ENCODE measurements around the gene SCFD2.
"Not testable (repeated sequence)": the region's sequence is repeated elsewhere in the genome, so short reads cannot be mapped to it uniquely, and the experiment has no call there.

The SCFD2 gene

DNA sequence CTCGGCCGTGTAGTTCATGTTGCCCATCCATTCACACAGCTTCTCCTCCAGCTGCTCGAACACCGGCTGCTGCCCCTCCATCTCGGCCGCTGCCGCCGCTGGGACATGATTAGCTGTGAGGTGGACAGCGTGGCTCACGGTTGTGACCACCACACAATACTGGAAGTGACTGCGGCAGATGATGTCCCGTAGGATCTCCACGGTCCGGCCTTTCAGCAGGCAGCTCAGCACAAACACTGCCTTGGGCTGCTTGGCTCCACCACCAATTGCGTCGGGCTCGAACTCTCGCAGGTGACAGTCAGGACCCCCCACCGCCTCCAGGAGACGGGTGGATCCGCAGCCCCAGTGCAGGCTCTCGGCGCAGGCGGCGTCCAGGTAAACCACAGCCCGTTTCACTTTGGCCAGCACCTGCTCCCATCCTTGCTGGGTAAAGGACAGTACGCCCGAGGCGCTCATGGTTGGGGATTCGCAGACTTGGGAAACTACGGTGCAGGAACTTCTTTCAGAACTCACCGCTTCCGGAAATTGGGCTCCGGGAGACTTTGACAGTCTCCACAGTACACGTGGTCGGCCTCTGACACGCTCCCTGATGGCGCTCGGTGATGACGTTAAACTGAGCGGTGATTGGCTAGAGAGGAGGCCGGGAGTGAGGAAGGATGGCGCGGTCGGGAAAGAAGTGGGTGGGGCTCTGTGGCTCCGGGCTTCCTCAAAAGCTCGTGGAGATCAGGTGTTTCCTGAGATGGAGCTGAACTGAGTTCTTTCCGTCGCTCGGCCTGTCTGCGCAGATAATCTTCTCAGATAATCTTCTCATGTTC, at the start of gene SCFD2:
Gene SCFD2, minus strand, starts transcription at position 576 of the 815 bp plus-strand sequence.
- Histone ChIP-seq H3K27me3 (ENCODE audit: control insufficient read depth in 1 of 2, insufficient read depth in 2 of 2, low read length in 2 of 2) (peaks cover 4% of the 10 kb centered on the region in 2 donors), H3K36me3 (ENCODE audit: control insufficient read depth in 1 of 2, insufficient read depth in 2 of 2, low read length in 2 of 2) (no peaks in the 10 kb centered on the region), H3K9ac (ENCODE audit: low read depth in 1 of 2, low read length in 2 of 2) (peak within 1 kb of the TSS; percentile 68 to 85), H3K4me3 (ENCODE audit: low read depth in 1 of 2, low read length in 2 of 2) (peak within 1 kb of the TSS; percentile 98 to 99), H3K27ac (ENCODE audit: low read depth, low read length) (no peak within 1 kb of the TSS), H3K9me3 (ENCODE audit: control insufficient read depth in 1 of 2, low read length in 2 of 2) (no peaks in the 10 kb centered on the region), H3K4me1 (ENCODE audit: control insufficient read depth in 1 of 2, insufficient read depth in 2 of 2, low read length in 2 of 2) (peaks cover 20 to 24% of the 10 kb centered on the region in 2 donors)

DNA sequence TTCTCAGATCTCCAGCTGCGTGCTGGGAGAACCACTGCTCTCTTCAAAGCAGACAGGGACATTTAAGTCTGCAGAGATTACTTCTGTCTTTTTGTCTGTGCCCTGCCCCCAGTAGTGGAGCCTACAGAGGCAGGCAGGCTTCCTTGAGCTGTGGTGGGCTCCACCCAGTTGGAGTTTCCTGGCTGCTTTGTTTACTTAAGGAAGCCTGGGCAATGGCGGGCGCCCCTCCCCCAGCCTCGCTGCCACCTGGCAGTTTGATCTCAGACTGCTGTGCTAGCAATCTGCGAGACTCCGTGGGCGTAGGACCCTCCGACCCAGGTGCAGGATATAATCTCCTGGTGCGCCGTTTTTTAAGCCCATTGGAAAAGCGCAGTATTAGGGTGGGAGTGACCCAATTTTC, 43.6 kb upstream of the SCFD2 start:
- not testable (repeated sequence) for H3K4me1 ChIP-seq (ENCODE audit: control insufficient read depth in 1 of 2, insufficient read depth in 2 of 2, low read length in 2 of 2); H3K27me3 ChIP-seq (ENCODE audit: control insufficient read depth in 1 of 2, insufficient read depth in 2 of 2, low read length in 2 of 2); H3K36me3 ChIP-seq (ENCODE audit: control insufficient read depth in 1 of 2, insufficient read depth in 2 of 2, low read length in 2 of 2); H3K4me3 ChIP-seq (ENCODE audit: low read depth in 1 of 2, low read length in 2 of 2); H3K27ac ChIP-seq (ENCODE audit: low read depth, low read length); H3K9me3 ChIP-seq (ENCODE audit: control insufficient read depth in 1 of 2, low read length in 2 of 2); H3K9ac ChIP-seq (ENCODE audit: low read depth in 1 of 2, low read length in 2 of 2)

DNA sequence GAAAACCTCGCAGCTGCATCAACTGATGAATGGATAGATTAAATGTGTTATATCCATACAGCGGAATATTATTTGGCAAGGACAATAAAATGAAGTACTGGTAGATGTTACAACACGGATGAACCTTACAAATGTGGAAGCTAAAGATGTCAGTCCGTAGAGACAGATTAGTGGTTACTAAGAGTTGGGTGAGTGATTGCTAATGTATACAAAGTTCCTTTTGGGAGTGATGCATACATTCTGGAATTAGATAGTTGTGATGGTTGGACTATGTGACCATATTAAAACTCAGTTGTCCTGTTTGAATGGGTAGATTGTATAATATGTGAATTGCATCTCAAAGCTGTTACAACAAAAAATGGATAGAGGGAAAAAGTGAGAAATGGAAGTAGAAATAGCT, 14.4 kb upstream of the SCFD2 start:
- no peak overlapping the region for H3K4me3 ChIP-seq (ENCODE audit: low read depth in 1 of 2, low read length in 2 of 2)
- peaks cover 24 to 30% of the 10 kb centered on the region in 2 donors for H3K4me1 ChIP-seq (ENCODE audit: control insufficient read depth in 1 of 2, insufficient read depth in 2 of 2, low read length in 2 of 2)
- no peak overlapping the region for H3K9ac ChIP-seq (ENCODE audit: low read depth in 1 of 2, low read length in 2 of 2)
- H3K27ac ChIP-seq (ENCODE audit: low read depth, low read length) = no peak overlapping the region
- no peaks in the 10 kb centered on the region for H3K9me3 ChIP-seq (ENCODE audit: control insufficient read depth in 1 of 2, low read length in 2 of 2)
- peaks cover 0 to 22% of the 10 kb centered on the region in 2 donors for H3K36me3 ChIP-seq (ENCODE audit: control insufficient read depth in 1 of 2, insufficient read depth in 2 of 2, low read length in 2 of 2)
- no peaks in the 10 kb centered on the region for H3K27me3 ChIP-seq (ENCODE audit: control insufficient read depth in 1 of 2, insufficient read depth in 2 of 2, low read length in 2 of 2)

DNA sequence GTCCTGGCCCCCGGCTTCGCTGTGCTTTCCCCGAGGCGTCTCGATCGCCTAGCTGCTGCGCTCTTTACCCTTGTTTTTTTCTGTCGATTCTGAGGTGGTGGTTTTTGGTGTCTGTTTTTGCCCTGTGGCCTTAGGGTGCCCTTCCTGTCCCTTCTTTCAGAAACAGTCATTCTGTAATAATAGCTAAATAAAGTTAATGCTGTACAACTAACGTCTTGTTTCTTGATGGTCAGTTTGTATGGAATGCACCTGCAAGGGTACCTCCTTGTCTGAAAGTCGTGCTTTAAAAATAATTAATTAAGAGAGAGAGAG, 12.3 kb upstream of the SCFD2 start:
- Histone ChIP-seq H3K9me3 (ENCODE audit: control insufficient read depth in 1 of 2, low read length in 2 of 2) (no peaks in the 10 kb centered on the region), H3K27me3 (ENCODE audit: control insufficient read depth in 1 of 2, insufficient read depth in 2 of 2, low read length in 2 of 2) (no peaks in the 10 kb centered on the region), H3K4me3 (ENCODE audit: low read depth in 1 of 2, low read length in 2 of 2) (peak overlapping the region; percentile 90 to 92), H3K9ac (ENCODE audit: low read depth in 1 of 2, low read length in 2 of 2) (peak overlapping the region; percentile 89 to 90), H3K36me3 (ENCODE audit: control insufficient read depth in 1 of 2, insufficient read depth in 2 of 2, low read length in 2 of 2) (peaks cover 0 to 8% of the 10 kb centered on the region in 2 donors), H3K27ac (ENCODE audit: low read depth, low read length) (peak overlapping the region; percentile 71), H3K4me1 (ENCODE audit: control insufficient read depth in 1 of 2, insufficient read depth in 2 of 2, low read length in 2 of 2) (peaks cover 24 to 31% of the 10 kb centered on the region in 2 donors)

DNA sequence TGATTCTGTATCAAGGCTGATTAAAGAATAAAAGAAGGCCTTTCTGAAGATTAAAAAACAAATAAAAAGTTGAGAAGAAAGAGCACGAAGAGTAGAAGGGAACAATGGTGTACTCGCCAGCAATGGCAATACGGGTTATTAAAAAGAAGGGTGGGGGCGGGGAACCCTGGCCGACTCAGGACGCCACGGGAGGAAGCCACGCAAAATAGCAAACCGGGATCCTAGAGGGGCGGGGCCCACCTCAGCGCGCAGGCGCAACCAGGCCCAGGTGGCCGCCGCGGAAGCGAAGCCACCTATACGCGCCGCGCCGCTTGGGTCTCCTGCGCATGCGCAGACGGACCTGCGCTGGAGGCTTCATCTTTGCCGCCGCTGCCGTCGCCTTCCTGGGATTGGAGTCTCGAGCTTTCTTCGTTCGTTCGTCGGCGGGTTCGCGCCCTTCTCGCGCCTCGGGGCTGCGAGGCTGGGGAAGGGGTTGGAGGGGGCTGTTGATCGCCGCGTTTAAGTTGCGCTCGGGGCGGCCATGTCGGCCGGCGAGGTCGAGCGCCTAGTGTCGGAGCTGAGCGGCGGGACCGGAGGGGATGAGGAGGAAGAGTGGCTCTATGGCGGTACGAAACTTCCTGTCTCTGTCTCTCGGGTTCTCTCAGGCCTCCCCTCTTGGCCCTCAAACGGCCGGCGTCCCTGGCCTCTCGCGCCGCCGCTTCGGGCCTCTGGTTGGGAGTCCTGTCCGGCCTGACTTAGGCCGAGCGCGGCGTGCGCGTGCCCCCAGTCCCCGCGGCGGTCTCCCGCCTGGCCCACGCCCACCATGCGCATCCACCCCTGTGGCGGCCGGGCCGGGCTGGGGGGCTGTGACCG, 11.7 kb upstream of the SCFD2 start, which contains the start of gene FIP1L1:
Gene FIP1L1, plus strand, starts transcription at position 323 of the 852 bp plus-strand sequence. Its CDS starts 198 bp downstream, at position 521.
- H3K27ac ChIP-seq (ENCODE audit: low read depth, low read length) = peak within 1 kb of the TSS; percentile 71

DNA sequence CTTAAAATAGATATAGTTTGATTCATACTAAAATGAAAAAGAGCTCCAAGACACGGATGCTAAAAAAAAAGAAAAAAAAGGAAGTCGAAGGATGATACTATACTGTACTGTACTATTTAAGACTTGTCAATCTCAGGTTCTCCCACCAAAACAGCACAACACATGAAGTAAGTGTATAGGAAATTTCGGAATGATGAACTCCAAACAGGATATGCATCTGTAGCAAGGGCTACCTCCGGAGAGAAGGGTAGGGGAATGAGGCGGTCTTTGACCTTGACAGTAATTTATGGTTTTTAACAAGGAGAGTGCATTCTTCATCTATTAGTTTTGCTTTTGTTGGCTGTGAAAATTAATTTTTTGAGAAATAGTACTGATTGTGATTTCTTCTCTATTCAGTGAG, 11.0 kb upstream of the SCFD2 start:
- H3K27me3 ChIP-seq (ENCODE audit: control insufficient read depth in 1 of 2, insufficient read depth in 2 of 2, low read length in 2 of 2) = no peaks in the 10 kb centered on the region
- no peaks in the 10 kb centered on the region for H3K9me3 ChIP-seq (ENCODE audit: control insufficient read depth in 1 of 2, low read length in 2 of 2)
- no peaks in the 10 kb centered on the region for H3K36me3 ChIP-seq (ENCODE audit: control insufficient read depth in 1 of 2, insufficient read depth in 2 of 2, low read length in 2 of 2)
- H3K4me1 ChIP-seq (ENCODE audit: control insufficient read depth in 1 of 2, insufficient read depth in 2 of 2, low read length in 2 of 2) = peaks cover 24 to 31% of the 10 kb centered on the region in 2 donors
- peak overlapping the region in 1 of 2 donors; percentile 30 for H3K9ac ChIP-seq (ENCODE audit: low read depth in 1 of 2, low read length in 2 of 2)
- H3K4me3 ChIP-seq (ENCODE audit: low read depth in 1 of 2, low read length in 2 of 2) = peak overlapping the region; percentile 90 to 92
- no peak overlapping the region for H3K27ac ChIP-seq (ENCODE audit: low read depth, low read length)

More for the DNA sequence above, 11.7 kb upstream of the SCFD2 start, which contains the start of gene FIP1L1:
- Histone ChIP-seq H3K4me3 (ENCODE audit: low read depth in 1 of 2, low read length in 2 of 2) (peak within 1 kb of the TSS; percentile 90 to 92), H3K27me3 (ENCODE audit: control insufficient read depth in 1 of 2, insufficient read depth in 2 of 2, low read length in 2 of 2) (no peaks in the 10 kb centered on the region), H3K36me3 (ENCODE audit: control insufficient read depth in 1 of 2, insufficient read depth in 2 of 2, low read length in 2 of 2) (peaks cover 0 to 5% of the 10 kb centered on the region in 2 donors), H3K4me1 (ENCODE audit: control insufficient read depth in 1 of 2, insufficient read depth in 2 of 2, low read length in 2 of 2) (peaks cover 24 to 31% of the 10 kb centered on the region in 2 donors), H3K9ac (ENCODE audit: low read depth in 1 of 2, low read length in 2 of 2) (peak within 1 kb of the TSS; percentile 89 to 90), H3K9me3 (ENCODE audit: control insufficient read depth in 1 of 2, low read length in 2 of 2) (no peaks in the 10 kb centered on the region)

DNA sequence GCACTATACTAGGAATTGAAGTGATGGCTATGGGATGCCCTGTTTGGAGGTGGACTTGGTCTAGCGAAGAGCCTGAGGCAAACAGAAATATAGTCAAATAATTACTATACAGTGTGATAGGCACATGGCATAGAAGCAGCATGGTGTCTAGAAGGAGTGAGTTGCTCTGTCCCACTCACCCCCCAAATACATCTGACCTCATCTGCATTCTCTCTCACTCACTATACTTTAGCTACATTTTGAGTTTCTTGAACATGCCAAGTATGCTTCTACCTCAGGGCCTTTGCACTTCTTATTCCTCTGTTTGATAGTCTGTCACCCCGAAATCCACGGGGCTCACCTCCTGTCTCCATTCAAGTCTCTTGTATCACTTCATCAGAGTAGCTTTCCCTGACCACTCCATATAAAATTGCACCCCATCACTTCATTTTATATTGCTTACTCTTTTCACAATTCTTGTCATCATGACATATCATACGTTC, 9.0 kb upstream of the SCFD2 start:
- H3K4me3 ChIP-seq (ENCODE audit: low read depth in 1 of 2, low read length in 2 of 2) = no peak overlapping the region
- H3K4me1 ChIP-seq (ENCODE audit: control insufficient read depth in 1 of 2, insufficient read depth in 2 of 2, low read length in 2 of 2) = peaks cover 18 to 20% of the 10 kb centered on the region in 2 donors
- H3K36me3 ChIP-seq (ENCODE audit: control insufficient read depth in 1 of 2, insufficient read depth in 2 of 2, low read length in 2 of 2) = no peaks in the 10 kb centered on the region
- H3K9ac ChIP-seq (ENCODE audit: low read depth in 1 of 2, low read length in 2 of 2) = no peak overlapping the region
- no peaks in the 10 kb centered on the region for H3K9me3 ChIP-seq (ENCODE audit: control insufficient read depth in 1 of 2, low read length in 2 of 2)
- H3K27ac ChIP-seq (ENCODE audit: low read depth, low read length) = no peak overlapping the region
- no peaks in the 10 kb centered on the region for H3K27me3 ChIP-seq (ENCODE audit: control insufficient read depth in 1 of 2, insufficient read depth in 2 of 2, low read length in 2 of 2)

DNA sequence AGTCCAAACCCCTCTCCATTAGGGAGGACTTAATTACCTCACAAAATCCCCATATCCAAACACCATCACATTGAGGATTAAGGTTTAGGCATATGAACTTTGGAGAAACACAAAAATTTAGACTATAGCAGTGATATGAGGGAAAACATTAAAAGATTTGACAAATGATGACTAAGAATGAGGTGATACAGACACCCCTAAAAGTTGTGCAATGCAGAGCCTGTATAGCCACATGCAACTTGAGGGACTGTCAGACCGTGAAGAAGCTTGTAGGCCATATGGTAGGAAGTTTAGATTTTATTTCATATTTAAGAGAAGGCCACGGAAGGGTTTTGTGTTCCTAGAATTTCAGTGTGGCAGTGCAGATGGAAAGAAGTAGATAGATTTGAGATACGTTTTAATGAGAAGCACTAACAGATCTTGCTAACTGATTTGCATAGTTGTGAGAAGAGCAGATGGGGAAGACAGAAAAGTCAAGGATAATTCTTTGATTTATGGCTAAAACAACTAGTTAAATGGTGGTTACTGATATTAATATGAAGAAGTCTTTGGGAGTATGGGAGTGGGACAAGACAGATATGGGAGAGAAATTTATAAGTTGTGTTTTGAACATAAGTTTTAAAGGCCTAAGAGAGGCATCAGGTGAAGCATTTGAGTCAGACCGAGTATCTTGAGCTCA, 6.1 kb upstream of the SCFD2 start:
- no peaks in the 10 kb centered on the region for H3K9me3 ChIP-seq (ENCODE audit: control insufficient read depth in 1 of 2, low read length in 2 of 2)
- H3K36me3 ChIP-seq (ENCODE audit: control insufficient read depth in 1 of 2, insufficient read depth in 2 of 2, low read length in 2 of 2) = no peaks in the 10 kb centered on the region
- peaks cover 3 to 5% of the 10 kb centered on the region in 2 donors for H3K4me1 ChIP-seq (ENCODE audit: control insufficient read depth in 1 of 2, insufficient read depth in 2 of 2, low read length in 2 of 2)
- no peak overlapping the region for H3K27ac ChIP-seq (ENCODE audit: low read depth, low read length)
- H3K4me3 ChIP-seq (ENCODE audit: low read depth in 1 of 2, low read length in 2 of 2) = no peak overlapping the region
- H3K27me3 ChIP-seq (ENCODE audit: control insufficient read depth in 1 of 2, insufficient read depth in 2 of 2, low read length in 2 of 2) = peaks cover 4% of the 10 kb centered on the region in 2 donors
- H3K9ac ChIP-seq (ENCODE audit: low read depth in 1 of 2, low read length in 2 of 2) = no peak overlapping the region

DNA sequence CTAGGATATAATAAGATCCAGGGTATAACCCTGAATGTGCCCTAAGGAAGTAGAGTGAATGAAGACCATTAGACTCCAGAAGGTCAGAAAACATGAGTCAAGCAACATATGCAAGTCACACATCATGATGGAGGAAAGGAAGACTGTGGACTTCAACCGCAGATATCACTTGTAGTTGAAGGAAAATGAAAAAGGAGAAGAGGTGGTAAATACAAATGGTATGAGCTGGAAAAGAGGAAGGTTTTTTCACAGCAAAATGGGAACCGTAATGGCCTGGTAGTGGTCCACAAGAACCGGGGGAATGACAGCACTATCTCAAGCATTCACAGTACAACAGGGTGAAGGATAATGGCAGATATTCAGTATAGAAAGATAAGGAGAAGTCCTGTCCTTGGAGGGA, 5.2 kb upstream of the SCFD2 start:
- no peaks in the 10 kb centered on the region for H3K9me3 ChIP-seq (ENCODE audit: control insufficient read depth in 1 of 2, low read length in 2 of 2)

More for the DNA sequence above, 5.2 kb upstream of the SCFD2 start:
- Histone ChIP-seq H3K4me1 (ENCODE audit: control insufficient read depth in 1 of 2, insufficient read depth in 2 of 2, low read length in 2 of 2) (peaks cover 5 to 6% of the 10 kb centered on the region in 2 donors), H3K27me3 (ENCODE audit: control insufficient read depth in 1 of 2, insufficient read depth in 2 of 2, low read length in 2 of 2) (peaks cover 4% of the 10 kb centered on the region in 2 donors), H3K4me3 (ENCODE audit: low read depth in 1 of 2, low read length in 2 of 2) (no peak overlapping the region), H3K27ac (ENCODE audit: low read depth, low read length) (no peak overlapping the region), H3K36me3 (ENCODE audit: control insufficient read depth in 1 of 2, insufficient read depth in 2 of 2, low read length in 2 of 2) (no peaks in the 10 kb centered on the region), H3K9ac (ENCODE audit: low read depth in 1 of 2, low read length in 2 of 2) (no peak overlapping the region)

Measured in duodenal mucosa (tissue), 2 donors.